OCI-LY1 (cell line): ENCODE data around the gene STK32B.

Experiments
- H2AFZ ChIP-seq: fragments of 200-600 bp; sonication (generic), shearing (Covaris generic); 2 replicates; pipeline ENCODE4 v1.6.0; 2014; ENCODE audit warnings: antibody characterized with exemption, mild to moderate bottlenecking, low read length
- H3F3A ChIP-seq: fragments of 200-600 bp; sonication (generic), shearing (Covaris generic); 2 replicates; pipeline ENCODE4 v1.6.0; 2014; ENCODE audit warnings: mild to moderate bottlenecking, antibody characterized with exemption, low read length, moderate library complexity; ENCODE audit not compliant: insufficient read depth
- H3K27ac ChIP-seq: fragments of 200-600 bp; sonication (generic); 2 replicates; pipeline ENCODE4 v1.5.1; 2014; ENCODE audit warnings: low read length, mixed run types, mild to moderate bottlenecking, low read depth; ENCODE audit not compliant: poor library complexity, severe bottlenecking
- H3K27me3 ChIP-seq: fragments of 200-600 bp; sonication (generic); 2 replicates; pipeline ENCODE4 v1.6.0; 2014; ENCODE audit warnings: antibody characterized with exemption, mild to moderate bottlenecking, low read length, moderate library complexity; ENCODE audit not compliant: insufficient read depth
- H3K36me3 ChIP-seq: fragments of 200-600 bp; sonication (generic); 2 replicates; pipeline ENCODE4 v1.6.1; 2014; ENCODE audit warnings: mild to moderate bottlenecking, antibody characterized with exemption, low read length, moderate library complexity, mixed read lengths; ENCODE audit not compliant: insufficient read depth
- H3K4me1 ChIP-seq: fragments of 200-600 bp; sonication (generic); 2 replicates; pipeline ENCODE4 v1.5.1; 2014; ENCODE audit warnings: mild to moderate bottlenecking, low read length, moderate library complexity; ENCODE audit not compliant: insufficient read depth, severe bottlenecking
- H3K4me2 ChIP-seq: fragments of 200-600 bp; sonication (generic), shearing (Covaris generic); 2 replicates; pipeline ENCODE4 v1.6.1; 2014; ENCODE audit warnings: low read length
- H3K4me3 ChIP-seq: fragments of 200-600 bp; sonication (generic); 2 replicates; pipeline ENCODE4 v1.5.1; 2014; ENCODE audit warnings: low read length, low read depth, mild to moderate bottlenecking, mixed read lengths; ENCODE audit not compliant: poor library complexity, severe bottlenecking
- H3K79me2 ChIP-seq: fragments of 200-600 bp; shearing (Covaris generic); 2 replicates; pipeline ENCODE4 v1.6.1; 2016; ENCODE audit warnings: mixed run types, low read length, mixed read lengths; ENCODE audit not compliant: insufficient read depth
- H3K9ac ChIP-seq: fragments of 200-600 bp; sonication (generic), shearing (Covaris generic); 2 replicates; pipeline ENCODE4 v1.6.1; 2014; ENCODE audit warnings: mild to moderate bottlenecking, low read length, mixed read lengths
- H3K9me2 ChIP-seq: fragments of 200-600 bp; sonication (generic), shearing (Covaris generic); 2 replicates; pipeline ENCODE4 v1.6.1; 2014; ENCODE audit warnings: low read depth, mild to moderate bottlenecking, low read length, mixed read lengths
- H3K9me3 ChIP-seq: fragments of 200-600 bp; shearing (Covaris generic); 2 replicates; pipeline ENCODE4 v1.6.1; 2014; ENCODE audit warnings: low read length, mixed read lengths
- H4K20me1 ChIP-seq: fragments of 200-600 bp; sonication (generic), shearing (Covaris generic); 2 replicates; pipeline ENCODE4 v1.6.0; 2016; ENCODE audit warnings: mild to moderate bottlenecking, low read length; ENCODE audit not compliant: insufficient read depth
- EZH2 ChIP-seq: fragments of 200-600 bp; sonication (generic), shearing (Covaris generic); IDR thresholded peaks from 2 replicates; pipeline ENCODE4 v1.8.0; 2017; ENCODE audit warnings: borderline replicate concordance, mixed run types, mild to moderate bottlenecking, antibody characterized with exemption, low read length, moderate library complexity, mixed read lengths
- TF ChIP-seq, protein P1 (sequence below): fragments of 200-600 bp; sonication (generic), shearing (Covaris generic); IDR thresholded peaks from 2 replicates; pipeline ENCODE4 v1.5.1; 2017; ENCODE audit warnings: mild to moderate bottlenecking, antibody characterized with exemption, low read length, moderate library complexity, mixed read lengths

The STK32B gene

DNA sequence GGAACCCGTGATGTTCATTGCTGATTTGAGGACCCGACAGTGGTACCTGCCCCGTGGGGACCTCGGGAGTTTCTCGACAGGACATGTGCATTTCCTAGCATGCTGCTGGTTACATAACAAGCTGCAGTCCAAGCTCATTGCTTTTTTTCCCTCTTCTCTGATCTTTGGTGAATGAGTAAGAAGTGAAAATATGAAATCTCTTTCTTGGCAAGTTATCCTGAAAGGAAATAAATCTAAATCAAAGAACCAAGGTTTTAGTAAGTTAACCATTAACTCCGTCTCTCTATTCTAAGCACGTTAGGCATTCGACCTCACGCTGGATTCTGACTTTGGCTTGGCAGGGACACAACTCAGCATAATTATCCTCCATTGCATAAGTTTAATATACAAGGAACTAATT, 86.6 kb downstream of the STK32B start:
- Histone ChIP-seq H3F3A (no peaks in the 10 kb centered on the region), H3K4me1 (no peaks in the 10 kb centered on the region), H4K20me1 (no peaks in the 10 kb centered on the region), H2AFZ (no peak overlapping the region), H3K36me3 (no peaks in the 10 kb centered on the region), H3K27ac (no peak overlapping the region), H3K9me3 (no peaks in the 10 kb centered on the region), H3K79me2 (no peaks in the 10 kb centered on the region), H3K9me2 (no peaks in the 10 kb centered on the region), H3K27me3 (no peaks in the 10 kb centered on the region), H3K4me2 (no peak overlapping the region), H3K4me3 (no peak overlapping the region), H3K9ac (no peak overlapping the region)
- TF ChIP-seq, protein P1, sequence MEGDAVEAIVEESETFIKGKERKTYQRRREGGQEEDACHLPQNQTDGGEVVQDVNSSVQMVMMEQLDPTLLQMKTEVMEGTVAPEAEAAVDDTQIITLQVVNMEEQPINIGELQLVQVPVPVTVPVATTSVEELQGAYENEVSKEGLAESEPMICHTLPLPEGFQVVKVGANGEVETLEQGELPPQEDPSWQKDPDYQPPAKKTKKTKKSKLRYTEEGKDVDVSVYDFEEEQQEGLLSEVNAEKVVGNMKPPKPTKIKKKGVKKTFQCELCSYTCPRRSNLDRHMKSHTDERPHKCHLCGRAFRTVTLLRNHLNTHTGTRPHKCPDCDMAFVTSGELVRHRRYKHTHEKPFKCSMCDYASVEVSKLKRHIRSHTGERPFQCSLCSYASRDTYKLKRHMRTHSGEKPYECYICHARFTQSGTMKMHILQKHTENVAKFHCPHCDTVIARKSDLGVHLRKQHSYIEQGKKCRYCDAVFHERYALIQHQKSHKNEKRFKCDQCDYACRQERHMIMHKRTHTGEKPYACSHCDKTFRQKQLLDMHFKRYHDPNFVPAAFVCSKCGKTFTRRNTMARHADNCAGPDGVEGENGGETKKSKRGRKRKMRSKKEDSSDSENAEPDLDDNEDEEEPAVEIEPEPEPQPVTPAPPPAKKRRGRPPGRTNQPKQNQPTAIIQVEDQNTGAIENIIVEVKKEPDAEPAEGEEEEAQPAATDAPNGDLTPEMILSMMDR = no peak
- TF ChIP-seq EZH2 = no peak

GRCh38 chr4:5138389-5138788, 87.1 kb downstream of the STK32B start:
- Histone ChIP-seq H3K4me1 (no peaks in the 10 kb centered on the region), H3K27me3 (no peaks in the 10 kb centered on the region), H3K4me3 (no peak overlapping the region), H3K9ac (no peak overlapping the region), H3K9me2 (no peaks in the 10 kb centered on the region), H3K36me3 (no peaks in the 10 kb centered on the region), H4K20me1 (no peaks in the 10 kb centered on the region), H3F3A (no peaks in the 10 kb centered on the region), H3K4me2 (no peak overlapping the region), H3K79me2 (no peaks in the 10 kb centered on the region), H2AFZ (no peak overlapping the region), H3K9me3 (no peaks in the 10 kb centered on the region), H3K27ac (no peak overlapping the region)
- no peak for TF ChIP-seq EZH2
- TF ChIP-seq, protein P1 = no peak

- TF ChIP-seq, protein P1 = no peak
- no peak for TF ChIP-seq EZH2
- Histone ChIP-seq H3K27ac (no peak overlapping the region), H3K9me2 (no peaks in the 10 kb centered on the region), H3K36me3 (no peaks in the 10 kb centered on the region), H3F3A (no peaks in the 10 kb centered on the region), H2AFZ (no peak overlapping the region), H3K27me3 (no peaks in the 10 kb centered on the region), H3K79me2 (no peaks in the 10 kb centered on the region), H3K4me2 (no peak overlapping the region), H3K4me3 (no peak overlapping the region), H4K20me1 (no peaks in the 10 kb centered on the region), H3K9me3 (no peaks in the 10 kb centered on the region), H3K4me1 (no peaks in the 10 kb centered on the region), H3K9ac (no peak overlapping the region)
These were observed 87.9 kb downstream of the STK32B start for GRCh38 chr4:5139141-5139540.
